WI38 (cell line): ENCODE results near the gene HCFC1.
A peak's percentile ranks its signal among the peaks of the same experiment; 100 is the strongest.

Experiments used
- H3K4me3 ChIP-seq: 2 replicates; pipeline ENCODE4 v1.5.1; 2011; ENCODE audit warnings: low read depth, mild to moderate bottlenecking, control low read depth, low read length
- CTCF ChIP-seq: IDR thresholded peaks from 2 replicates; pipeline ENCODE4 v1.5.1; 2012; ENCODE audit warnings: low read depth, mild to moderate bottlenecking, control low read depth, low read length

HCFC1 gene

GRCh38 chrX:153953892-153954557 is 17.6 kb downstream of the HCFC1 start:
- H3K4me3 ChIP-seq, result no peak overlapping the region
- TF ChIP-seq CTCF, result no peak

GRCh38 chrX:153953342-153953830 is 18.2 kb downstream of the HCFC1 start:
- H3K4me3 ChIP-seq, result no peak overlapping the region
- TF ChIP-seq CTCF, result peak; percentile 99

- TF ChIP-seq CTCF, result no peak
- H3K4me3 ChIP-seq, result no peak overlapping the region
Observed at GRCh38 chrX:153952373-153953026, 19.1 kb downstream of the HCFC1 start.

- TF ChIP-seq CTCF, result no peak
- no peak overlapping the region for H3K4me3 ChIP-seq
Observed at GRCh38 chrX:153951683-153952372, 19.8 kb downstream of the HCFC1 start.

GRCh38 chrX:153950127-153950526 is 21.5 kb downstream of the HCFC1 start:
- H3K4me3 ChIP-seq, result no peak overlapping the region
- TF ChIP-seq CTCF, result no peak

GRCh38 chrX:153948847-153949805 is 22.5 kb downstream of the HCFC1 start:
- H3K4me3 ChIP-seq, result no peak overlapping the region
- TF ChIP-seq CTCF, result no peak
